Stimulated activated CD8-positive, alpha-beta memory T cell treated with anti-CD3 and anti-CD28 coated beads, Interleukin-4, amount 100 ng/mL, for 1 hour (primary cell): ENCODE data around the gene GUCY2D.
"Not testable (repeated sequence)": the region's sequence is repeated elsewhere in the genome, so short reads cannot be mapped to it uniquely, and the experiment has no call there.

Source experiments
- DNase-seq, 2 donors: peaks; one replicate each; pipeline ENCODE4 v3.0.0-alpha.2; 2020; ENCODE audit warnings: low read depth in 2 of 2, low spot score in 1 of 2

The GUCY2D gene

GRCh38 chr17:8001976-8002720, at the start of gene GUCY2D:
GUCY2D (plus strand) TSS chr17:8002615; CDS start chr17:8003048, 433 bp downstream.
- DNase-seq: no peak

GRCh38 chr17:7953266-7953665, 49.1 kb upstream of the GUCY2D start:
- not testable (repeated sequence) for DNase-seq

- DNase-seq: no peak
These were observed 46.8 kb upstream of the GUCY2D start for GRCh38 chr17:7955414-7956227.

DNA sequence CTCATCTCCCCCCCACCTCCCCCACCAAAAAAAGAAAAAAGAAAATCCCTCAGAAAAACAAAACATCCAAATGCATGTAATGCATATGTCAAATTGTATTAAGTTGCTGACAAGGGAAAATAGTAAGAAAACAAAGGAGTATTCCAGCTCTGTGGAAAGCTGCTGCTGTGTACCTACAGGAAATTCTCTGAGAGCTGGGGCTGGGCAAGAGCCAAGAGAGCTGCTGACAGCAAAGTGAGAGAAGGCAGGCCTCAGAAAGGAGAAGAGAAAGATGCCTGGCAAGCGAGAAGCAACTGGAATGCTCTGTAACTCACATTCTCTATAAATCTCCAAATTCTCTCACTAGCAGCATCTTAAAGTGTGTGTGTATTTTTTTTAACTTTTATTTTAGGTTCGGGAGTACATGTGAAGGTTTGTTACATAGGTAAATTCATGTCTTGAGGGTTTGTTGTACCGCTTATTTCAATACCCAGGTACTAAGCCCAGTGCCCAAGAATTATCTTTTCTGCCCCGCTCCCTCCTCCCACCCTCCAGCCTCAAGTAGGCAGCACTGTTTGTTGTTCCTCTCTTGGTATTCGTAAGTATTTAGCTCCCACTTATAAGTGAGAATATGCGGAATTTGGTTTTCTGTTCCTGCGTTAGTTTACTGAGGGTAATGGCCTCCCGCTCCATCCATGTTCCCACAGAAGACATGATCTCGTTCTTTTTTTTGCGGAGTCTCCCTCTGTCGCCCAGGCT, 46.0 kb upstream of the GUCY2D start:
- DNase-seq: no peak

- no peak for DNase-seq
These were observed 42.7 kb upstream of the GUCY2D start for GRCh38 chr17:7959503-7960253.

- no peak for DNase-seq
These were observed 41.0 kb upstream of the GUCY2D start for GRCh38 chr17:7961421-7961820.

DNA sequence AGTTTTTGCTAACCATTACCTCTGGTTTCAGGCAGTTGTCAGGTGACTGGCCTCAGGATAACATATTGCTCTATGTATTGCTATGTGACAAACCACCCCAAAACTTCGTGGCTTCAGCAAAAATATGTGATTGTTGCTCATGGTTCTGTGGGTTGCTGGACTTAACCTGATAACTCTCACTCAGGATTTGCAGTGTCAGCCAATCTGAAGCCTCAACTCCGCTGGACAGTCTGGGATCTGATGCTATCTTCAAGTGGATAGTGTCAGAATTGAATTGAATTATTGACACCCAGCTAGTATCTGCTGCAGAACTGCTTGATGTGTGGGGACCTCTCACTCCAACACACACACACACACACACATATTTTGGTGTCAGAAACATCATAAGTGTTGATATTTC, 34.7 kb upstream of the GUCY2D start:
- DNase-seq: no peak

GRCh38 chr17:7969433-7969832, 33.0 kb upstream of the GUCY2D start:
- no peak for DNase-seq

- no peak for DNase-seq
These were observed 30.8 kb upstream of the GUCY2D start for GRCh38 chr17:7971651-7972050.

DNA sequence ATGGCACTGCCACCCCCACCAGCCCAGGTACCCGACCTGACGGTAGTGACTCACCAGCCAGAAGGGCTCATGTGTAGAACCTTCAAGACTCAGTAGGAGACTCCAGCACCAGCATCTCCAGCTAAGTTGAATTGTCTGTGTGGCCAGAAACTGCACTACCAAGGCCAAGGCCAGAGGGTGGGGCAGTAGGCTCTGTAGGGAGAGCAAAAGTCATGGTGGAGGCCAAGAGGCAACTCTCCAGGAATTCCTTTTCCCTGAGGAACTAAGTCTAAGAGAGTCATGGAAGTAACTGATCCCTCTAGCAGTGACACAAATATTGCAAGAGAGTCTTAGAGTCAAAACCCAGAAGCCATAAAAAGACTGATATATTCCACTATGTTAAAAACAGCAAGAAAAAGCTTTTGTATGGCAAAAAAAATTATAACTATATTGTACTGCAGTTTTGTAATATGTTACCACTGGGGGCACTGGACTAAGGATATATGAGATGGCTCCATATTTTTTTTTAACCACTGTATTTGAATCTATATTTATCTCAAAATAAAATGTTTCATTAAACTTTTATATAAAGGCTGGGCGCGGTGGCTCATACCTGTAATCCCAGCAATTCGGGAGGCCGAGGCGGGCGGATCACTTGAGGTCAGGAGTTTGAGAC, 30.2 kb upstream of the GUCY2D start:
- DNase-seq: no peak

GRCh38 chr17:7974638-7975131, 27.7 kb upstream of the GUCY2D start:
- no peak for DNase-seq

DNA sequence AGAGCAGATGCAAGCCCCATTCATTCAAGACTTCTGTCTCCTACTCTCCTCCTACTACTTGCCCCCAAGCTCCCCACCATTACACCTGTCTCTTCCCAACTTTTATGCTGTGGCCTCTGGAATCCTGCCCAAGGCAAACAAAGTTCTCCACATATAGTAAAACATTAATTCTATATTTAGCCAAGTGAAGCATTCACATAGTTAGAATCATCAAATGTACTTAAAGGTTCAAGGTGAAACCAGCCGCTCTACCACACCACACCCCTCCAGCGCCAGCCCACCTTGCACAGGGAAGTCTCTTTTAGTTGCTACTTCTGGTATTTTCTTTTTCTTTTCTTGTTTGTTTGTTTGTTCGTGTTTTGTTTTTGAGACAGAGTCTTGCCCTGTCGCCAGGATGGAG, 25.4 kb upstream of the GUCY2D start:
- no peak for DNase-seq

GRCh38 chr17:7977805-7978204, 24.6 kb upstream of the GUCY2D start:
- no peak for DNase-seq

- DNase-seq: no peak
These were observed 20.2 kb upstream of the GUCY2D start for GRCh38 chr17:7982173-7982572.

GRCh38 chr17:7982666-7983065, 19.7 kb upstream of the GUCY2D start:
- DNase-seq: no peak

- DNase-seq: no peak
These were observed 17.5 kb upstream of the GUCY2D start for GRCh38 chr17:7984904-7985303.

DNA sequence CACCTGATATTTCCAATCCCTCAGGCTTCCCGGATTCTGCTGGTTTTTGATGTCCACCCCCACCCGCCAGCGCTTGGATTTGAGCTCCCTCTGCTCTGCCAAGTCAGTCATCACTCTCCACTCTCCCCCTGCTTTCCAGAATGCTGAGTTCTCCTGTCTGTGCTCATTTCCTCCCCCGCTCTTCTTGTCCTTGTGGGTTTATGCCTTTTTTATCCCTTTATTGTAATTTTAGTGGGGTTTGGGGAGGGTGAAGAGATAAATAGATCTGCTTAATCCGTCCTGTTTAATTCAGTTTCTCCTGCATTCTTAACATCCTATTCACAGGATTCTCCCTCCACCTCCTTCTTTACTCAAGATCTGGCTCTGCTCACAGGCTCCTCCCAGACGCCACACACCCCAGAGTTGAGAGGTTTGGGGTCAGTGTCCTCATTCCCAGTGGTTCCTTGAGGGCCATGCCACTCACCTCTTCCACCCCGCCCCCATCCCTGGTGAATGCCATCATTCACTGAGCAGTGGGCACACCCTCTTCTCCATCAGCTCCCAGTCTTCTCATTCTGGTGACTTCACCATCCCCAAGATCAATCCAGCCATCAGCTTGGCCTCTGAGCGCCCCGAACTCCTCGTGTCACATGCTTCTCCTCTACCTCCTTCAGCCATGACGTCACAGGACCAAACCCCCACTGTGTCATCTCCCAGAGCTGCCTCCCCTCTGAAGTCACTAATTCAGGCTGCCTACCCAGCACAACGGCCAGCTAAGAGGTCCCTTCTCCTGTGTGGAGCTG, 15.1 kb upstream of the GUCY2D start:
- no peak for DNase-seq

GRCh38 chr17:7988750-7989178, 13.7 kb upstream of the GUCY2D start:
- peak in 1 of 2 donors; percentile 11 for DNase-seq
